Fibroblast of lung (primary cell): ENCODE measurements around the gene SENP7.

Experiments
- EZH2 ChIP-seq: IDR thresholded peaks from 2 replicates; pipeline ENCODE4 v1.5.1; 2012; ENCODE audit warnings: low read length, control low read depth, mild to moderate bottlenecking; ENCODE audit errors: missing control alignments
- TF ChIP-seq, protein P1 (sequence below), 2 donors: IDR thresholded peaks in 1 of 2; conservative IDR thresholded peaks in 1 of 2; 1 replicate in 1 of 2; 2 replicates in 1 of 2; pipeline ENCODE4 v1.5.1; 2011 to 2012; ENCODE audit warnings: low read length in 2 of 2, control low read depth in 1 of 2, inconsistent platforms in 1 of 2, low read depth in 1 of 2, mild to moderate bottlenecking in 1 of 2

- TF ChIP-seq, protein P1, sequence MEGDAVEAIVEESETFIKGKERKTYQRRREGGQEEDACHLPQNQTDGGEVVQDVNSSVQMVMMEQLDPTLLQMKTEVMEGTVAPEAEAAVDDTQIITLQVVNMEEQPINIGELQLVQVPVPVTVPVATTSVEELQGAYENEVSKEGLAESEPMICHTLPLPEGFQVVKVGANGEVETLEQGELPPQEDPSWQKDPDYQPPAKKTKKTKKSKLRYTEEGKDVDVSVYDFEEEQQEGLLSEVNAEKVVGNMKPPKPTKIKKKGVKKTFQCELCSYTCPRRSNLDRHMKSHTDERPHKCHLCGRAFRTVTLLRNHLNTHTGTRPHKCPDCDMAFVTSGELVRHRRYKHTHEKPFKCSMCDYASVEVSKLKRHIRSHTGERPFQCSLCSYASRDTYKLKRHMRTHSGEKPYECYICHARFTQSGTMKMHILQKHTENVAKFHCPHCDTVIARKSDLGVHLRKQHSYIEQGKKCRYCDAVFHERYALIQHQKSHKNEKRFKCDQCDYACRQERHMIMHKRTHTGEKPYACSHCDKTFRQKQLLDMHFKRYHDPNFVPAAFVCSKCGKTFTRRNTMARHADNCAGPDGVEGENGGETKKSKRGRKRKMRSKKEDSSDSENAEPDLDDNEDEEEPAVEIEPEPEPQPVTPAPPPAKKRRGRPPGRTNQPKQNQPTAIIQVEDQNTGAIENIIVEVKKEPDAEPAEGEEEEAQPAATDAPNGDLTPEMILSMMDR (conservative IDR thresholded peaks at IDR 0.05 in 1 of 2, IDR thresholded peaks at IDR 0.05 in 1 of 2; ENCODE audit: low read depth in 1 of 2, low read length in 2 of 2) = no peak
- TF ChIP-seq EZH2 = no peak
Measured at GRCh38 chr3:101387351-101387750, 125.7 kb downstream of the SENP7 start.
